NCI-H2171 (cell line): ENCODE measurements around the gene HSF4.
"Not testable (repeated sequence)": the region's sequence is repeated elsewhere in the genome, so short reads cannot be mapped to it uniquely, and the experiment has no call there.

Experiments used
- DNase-seq: peaks from one replicate; lab custom pipeline; 2025; lab: John Stamatoyannopoulos, UW

The HSF4 gene

GRCh38 chr16:67164599-67165061 lies at the start of gene HSF4:
HSF4 (plus strand) TSS chr16:67164745; CDS start chr16:67164812, 67 bp downstream.
- no peak for DNase-seq

- no peak for DNase-seq
These were observed 49.8 kb upstream of the HSF4 start for GRCh38 chr16:67114793-67115192.

- no peak for DNase-seq
These were observed 48.9 kb upstream of the HSF4 start for GRCh38 chr16:67115639-67116038.

GRCh38 chr16:67116388-67117311 lies 47.9 kb upstream of the HSF4 start:
- no peak for DNase-seq

GRCh38 chr16:67117716-67118115 lies 46.8 kb upstream of the HSF4 start:
- DNase-seq = no peak

GRCh38 chr16:67120025-67120424 lies 44.5 kb upstream of the HSF4 start:
- DNase-seq = no peak

- not testable (repeated sequence) for DNase-seq
These were observed 41.7 kb upstream of the HSF4 start for GRCh38 chr16:67122799-67123198.

- DNase-seq = no peak
These were observed 36.1 kb upstream of the HSF4 start for GRCh38 chr16:67128417-67128816.

GRCh38 chr16:67128887-67129286 lies 35.7 kb upstream of the HSF4 start:
- DNase-seq = no peak

GRCh38 chr16:67129422-67129821 lies 35.1 kb upstream of the HSF4 start:
- DNase-seq = no peak

GRCh38 chr16:67137605-67138004 lies 26.9 kb upstream of the HSF4 start:
- no peak for DNase-seq

GRCh38 chr16:67141391-67141790 lies 23.2 kb upstream of the HSF4 start:
- no peak for DNase-seq

GRCh38 chr16:67142342-67142741 lies 22.2 kb upstream of the HSF4 start:
- DNase-seq = no peak

- DNase-seq = no peak
These were observed 19.6 kb upstream of the HSF4 start for GRCh38 chr16:67144943-67145342.

- no peak for DNase-seq
These were observed 18.8 kb upstream of the HSF4 start for GRCh38 chr16:67145746-67146145.

GRCh38 chr16:67146523-67147357 lies 17.8 kb upstream of the HSF4 start:
- DNase-seq = no peak

- DNase-seq = no peak
These were observed 17.0 kb upstream of the HSF4 start for GRCh38 chr16:67147437-67148140.

GRCh38 chr16:67148221-67148620 lies 16.3 kb upstream of the HSF4 start:
- DNase-seq = no peak

- no peak for DNase-seq
These were observed 15.8 kb upstream of the HSF4 start for GRCh38 chr16:67148656-67149275.

GRCh38 chr16:67149276-67150046 lies 15.1 kb upstream of the HSF4 start:
- DNase-seq = no peak
